Stimulated activated CD8-positive, alpha-beta memory T cell treated with anti-CD3 and anti-CD28 coated beads, Interleukin-4, amount 100 ng/mL, for 48 hours (primary cell): Measurements from ENCODE around the gene PRKCH.

Experiments
- DNase-seq: peaks from one replicate; pipeline ENCODE4 v3.0.0-alpha.2; 2020

The PRKCH gene

DNA sequence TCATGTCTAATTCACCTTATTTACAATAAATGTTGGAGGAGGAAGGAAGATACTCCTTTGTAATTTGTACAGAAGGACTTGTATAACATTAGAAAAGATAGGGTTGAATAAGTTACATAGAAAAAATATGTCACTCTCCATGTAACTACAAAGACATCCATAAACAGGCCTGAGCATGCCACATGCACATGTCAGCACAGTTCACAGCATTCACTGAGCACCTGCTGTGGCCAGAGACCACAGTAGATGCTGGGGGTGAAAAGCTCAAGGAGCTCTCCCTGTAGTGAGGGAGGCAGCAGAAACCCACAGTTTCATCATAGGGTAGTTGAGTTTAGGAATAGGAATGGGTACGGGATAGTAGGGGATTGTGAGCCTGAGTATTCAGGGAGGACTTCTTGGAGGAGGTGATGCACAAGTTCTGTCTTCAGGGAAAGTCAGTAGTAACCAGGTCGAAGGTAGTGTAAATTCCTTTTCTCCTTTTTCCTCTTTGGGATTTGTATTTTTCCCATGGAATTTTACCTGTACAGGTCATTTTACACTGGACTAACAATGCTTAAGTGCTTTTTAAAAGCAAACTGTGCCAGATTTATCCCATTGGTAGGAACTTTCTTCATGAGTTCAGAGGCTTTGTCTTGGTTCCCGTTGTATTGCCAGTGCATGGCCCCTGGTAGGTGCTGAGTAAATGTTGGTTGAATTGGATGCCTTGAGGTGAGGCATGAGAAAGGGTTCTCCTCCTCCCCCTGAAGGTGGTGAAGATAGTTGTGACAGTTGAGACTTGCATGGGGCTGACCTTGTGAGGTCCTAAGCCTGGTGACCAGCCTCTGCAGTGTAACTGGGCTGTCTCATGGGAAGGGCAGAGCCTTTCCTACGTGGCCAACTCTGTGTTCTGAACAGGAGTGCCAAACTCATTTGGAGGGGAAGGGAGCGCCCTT, 20.2 kb downstream of the PRKCH start:
- no peak for DNase-seq

DNA sequence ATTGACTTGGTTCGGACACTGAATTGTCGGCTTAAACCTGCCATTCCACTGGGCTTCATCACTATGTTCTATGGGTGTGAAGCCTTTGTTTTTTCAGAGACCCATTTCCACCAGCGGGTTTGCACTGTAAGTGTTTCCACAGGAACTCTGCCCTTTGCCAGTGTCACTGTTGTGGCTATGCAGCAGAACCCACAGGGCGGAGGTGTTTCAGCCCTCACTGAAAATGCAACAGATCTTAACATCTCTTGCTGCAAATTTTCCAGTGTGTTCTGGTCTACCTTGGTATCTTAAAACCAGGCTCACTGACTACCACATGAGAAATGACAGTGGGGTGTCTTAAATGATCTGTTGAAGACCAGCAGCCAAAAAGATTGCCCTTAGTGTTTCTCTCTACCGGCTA, 21.1 kb downstream of the PRKCH start:
- DNase-seq = peak; percentile 86

DNA sequence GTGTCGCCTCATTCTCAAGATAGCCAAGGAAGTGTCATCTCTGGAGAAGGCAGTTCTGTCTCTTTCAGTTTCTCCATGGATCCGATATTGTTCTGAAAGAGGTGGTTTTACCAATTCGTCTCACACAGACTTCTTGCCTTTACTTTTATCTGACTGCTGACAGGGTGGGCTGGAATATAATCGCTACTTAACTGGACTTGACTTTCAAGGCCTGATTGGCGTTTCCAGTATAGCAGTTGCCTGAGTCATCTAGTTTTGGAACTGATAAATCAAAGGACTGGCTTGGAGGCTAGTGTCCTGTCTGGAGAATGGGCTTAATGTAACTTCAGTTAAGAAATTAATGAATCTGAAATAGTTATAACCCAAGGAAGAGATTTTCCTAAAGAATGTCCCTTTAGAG, 21.6 kb downstream of the PRKCH start:
- DNase-seq = no peak

DNA sequence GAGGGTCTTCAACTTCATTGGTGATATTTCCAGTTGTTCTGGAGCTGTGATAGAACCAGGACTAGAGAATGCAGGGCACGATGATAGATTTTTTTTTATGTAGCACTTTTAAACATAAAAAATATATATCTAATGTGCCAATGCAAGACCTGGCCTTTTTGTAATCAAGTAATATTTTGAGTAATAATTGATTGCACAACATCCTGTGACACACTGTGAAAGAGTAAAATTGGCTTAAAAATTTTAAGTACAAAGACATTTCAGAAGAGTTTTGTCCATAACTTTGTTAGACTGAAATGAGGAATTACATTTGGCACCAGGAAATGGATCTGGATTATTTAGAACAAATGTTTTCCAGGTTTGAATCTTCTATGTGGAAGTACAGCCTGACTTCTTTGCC, 22.1 kb downstream of the PRKCH start:
- no peak for DNase-seq

DNA sequence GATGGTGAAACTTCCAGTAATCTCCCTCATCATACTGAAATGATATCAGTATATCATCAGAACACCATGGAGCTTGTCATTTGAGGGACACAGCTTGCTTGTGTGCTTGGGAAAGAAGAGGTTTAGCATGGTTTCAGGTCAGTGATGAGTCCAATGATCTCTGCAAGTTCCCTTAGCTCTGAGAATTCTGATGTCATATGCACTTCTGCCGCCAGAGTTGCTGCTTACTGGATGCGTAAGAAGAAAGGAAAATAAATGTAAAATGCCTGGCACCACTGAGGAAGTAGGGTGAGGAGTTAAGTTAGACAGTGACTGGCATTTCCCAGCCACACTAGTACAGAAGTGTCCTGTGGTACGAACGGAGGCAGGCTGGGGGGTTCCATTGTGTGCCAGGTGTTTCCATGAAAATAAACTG, 22.6 kb downstream of the PRKCH start:
- no peak for DNase-seq

DNA sequence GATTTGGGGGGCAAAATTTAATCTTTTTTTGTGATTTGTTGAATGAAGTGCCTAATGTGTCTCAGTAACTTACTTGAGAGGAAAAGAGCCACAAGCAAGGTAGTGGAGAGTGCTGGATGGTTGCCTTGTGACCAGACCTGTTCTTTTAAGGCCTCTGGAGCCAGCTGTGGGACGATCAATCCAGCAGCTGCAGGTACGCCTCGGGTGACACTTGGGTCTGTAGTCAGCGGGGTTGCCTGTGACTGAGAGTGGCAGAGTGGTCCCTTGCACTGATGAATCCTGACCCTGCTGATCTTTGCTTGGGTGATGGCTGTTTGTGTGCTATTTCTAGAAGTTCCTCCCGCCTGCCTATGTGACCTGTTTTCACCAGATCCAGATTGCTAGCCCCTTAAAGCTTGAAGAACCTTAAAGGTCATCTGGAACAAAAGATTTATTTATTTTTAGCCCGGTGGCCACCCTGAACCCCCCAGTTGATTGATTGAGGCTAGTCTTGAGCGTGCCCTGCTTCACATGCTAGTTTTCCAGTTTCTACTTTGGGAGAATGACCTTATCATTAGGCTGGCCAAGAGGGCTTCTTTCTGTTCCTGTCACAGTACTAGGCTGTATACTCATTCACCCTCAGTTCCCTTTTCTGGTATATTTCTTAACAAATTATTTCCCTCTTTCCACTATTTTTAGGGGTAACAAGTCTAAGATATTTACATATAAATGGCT, 23.2 kb downstream of the PRKCH start:
- no peak for DNase-seq

DNA sequence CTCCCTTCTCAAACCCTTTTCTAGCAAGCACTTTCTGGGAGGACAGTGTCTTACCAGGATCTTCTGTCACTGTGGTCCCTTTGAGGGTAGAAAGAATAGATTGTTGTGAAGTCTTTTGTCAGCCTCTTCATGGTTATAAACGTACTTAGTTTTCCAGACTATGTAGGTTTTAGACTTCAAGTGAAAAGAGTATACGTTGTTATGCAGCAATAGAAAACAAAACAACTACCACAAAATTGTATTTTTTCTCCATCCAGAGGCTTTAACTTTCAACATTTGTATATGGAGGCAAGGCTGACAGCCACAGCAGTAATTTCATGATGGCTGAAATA, 23.7 kb downstream of the PRKCH start:
- DNase-seq = no peak

DNA sequence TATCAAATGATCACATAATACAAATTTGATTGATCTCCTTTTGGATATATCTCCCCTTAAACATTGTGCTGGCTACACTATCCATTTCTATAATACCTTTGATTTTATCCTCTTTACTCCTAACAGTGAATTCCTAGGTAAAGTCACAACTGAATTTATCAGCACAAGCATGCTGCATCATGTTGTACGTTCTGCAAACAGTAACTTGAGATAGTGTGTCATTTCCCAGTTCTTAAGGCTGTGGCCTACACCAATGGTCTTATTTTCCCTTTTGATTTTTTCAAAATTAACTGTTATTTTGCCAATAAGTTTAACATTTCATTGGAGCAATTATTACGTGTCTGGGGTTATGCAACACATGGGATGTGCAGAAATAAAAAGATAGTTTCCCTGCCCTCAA, 24.8 kb downstream of the PRKCH start:
- DNase-seq = no peak

DNA sequence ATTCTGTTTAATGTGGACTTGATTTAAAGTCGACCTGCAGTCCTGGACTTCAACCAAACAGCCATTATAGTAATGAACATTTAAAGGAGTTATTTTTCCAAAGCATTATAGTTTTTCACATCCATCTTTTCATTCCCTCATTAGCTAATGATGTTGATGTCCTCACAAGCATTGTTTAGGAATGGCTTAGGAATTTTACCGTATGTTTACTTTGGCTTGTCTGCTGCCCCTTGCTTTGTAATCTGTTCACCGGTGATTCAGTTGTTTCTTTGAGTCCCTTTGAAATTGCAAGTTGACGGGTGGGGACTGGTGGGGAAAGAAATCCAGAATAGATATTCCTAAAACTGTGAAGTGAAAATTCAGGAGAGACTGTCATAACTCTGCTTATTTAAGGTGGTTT, 25.4 kb downstream of the PRKCH start:
- no peak for DNase-seq

DNA sequence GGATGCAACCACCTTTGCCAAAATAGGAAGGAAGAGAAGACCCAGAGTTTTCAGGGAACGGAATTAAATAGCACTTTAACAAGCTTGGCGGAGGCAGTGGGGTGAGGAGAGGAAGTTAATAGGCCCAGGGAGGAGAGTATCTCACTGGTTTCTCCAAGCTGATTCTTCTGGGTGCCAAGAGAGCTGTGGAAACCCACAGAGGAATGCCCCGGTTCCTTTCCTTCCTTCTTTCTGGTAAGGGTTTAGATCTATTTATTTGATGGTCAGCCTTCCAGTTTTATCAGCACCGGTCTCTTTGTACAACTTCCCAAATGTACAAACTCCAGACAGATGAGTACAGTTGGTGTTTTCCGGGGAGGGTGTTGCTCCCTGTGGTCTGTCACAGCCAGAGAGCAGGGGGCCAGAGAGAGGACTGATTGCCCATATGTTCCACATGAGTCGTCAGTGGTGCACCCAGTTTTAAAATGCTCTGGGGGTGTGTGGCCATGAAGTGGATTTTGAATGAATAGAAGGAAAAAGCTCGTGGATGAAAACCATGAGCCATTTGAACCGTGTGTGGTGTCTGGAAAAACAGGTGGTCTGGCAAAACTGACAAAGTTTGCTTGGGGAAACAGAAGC, 26.6 kb downstream of the PRKCH start:
- DNase-seq = no peak

DNA sequence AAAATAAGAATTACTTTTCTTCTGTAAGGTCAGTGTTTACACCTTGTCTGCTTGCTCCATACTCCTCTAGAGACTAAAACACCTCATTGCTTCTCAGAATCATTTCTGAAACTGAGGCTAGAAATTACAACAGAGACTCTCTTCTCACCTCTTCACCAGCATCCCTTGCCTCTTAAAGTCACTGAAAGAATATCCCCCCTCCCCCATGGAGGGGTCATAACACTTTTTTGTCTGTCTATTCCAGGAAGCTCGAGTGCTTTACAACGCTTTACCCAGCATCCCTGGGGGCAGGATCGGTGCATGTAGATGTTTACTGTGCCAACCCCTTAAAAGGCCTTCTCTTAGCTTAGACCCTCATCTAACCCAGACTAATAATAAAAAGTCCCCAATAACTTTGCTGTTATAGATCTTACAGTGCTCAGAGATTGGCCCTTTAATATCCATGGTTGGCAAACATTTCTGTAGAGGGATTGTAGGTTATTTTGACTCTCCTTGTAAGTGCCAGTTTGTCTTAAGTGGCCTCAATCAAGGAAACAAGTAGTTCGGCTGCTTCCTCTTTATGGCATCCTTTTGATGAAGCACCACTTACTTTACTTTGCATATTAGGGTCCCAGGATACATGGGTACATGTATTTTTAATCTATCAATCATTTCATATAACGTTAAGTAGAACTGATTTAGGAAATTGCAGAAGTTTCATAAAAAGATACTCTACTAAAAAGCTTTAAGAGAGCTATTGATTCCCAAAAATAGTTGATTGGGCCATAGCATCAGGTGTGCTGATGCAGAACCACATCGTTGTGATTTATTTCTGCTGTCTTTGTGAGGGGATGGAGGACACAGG, 29.3 kb downstream of the PRKCH start:
- DNase-seq = no peak

DNA sequence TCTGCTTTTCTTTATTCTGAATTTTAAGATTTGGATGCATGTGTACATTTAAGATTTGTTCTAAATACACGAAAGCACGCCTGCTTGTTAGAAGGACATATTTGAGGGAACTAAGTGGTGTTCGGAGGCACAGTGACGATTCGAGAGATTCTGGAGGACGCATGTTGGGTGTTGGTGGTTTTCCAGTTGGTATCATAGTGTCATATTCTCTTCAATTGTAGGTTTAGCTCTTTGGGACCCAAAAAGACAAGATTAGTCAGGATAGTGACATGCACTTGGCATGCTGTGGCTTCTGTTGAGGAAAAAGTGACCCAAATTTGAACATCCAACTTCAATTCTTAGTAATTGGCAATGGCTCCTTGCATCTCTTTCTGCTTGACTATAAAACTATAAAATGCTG, 30.1 kb downstream of the PRKCH start:
- no peak for DNase-seq

DNA sequence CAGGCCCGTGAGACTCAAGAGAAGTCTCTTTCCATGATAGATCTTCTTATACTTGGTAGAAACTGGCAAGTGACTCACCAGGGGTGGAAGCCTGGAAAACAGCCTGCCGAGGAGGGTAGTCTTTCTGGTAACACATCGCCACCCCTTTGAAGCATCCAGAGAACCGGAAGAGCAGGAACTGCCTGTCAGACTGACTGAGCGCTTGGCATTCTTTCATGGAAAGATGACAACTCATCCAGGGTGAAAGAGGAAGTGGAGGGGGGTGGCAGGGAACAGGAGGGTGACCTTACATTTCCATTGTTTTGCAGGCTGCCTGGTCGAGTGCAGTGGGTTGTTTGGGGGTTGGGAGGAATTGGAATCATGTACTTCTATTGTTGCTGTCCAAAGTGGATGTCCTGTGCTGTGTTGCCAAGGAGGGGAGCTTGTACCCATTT, 34.5 kb downstream of the PRKCH start:
- peak; percentile 58 for DNase-seq

DNA sequence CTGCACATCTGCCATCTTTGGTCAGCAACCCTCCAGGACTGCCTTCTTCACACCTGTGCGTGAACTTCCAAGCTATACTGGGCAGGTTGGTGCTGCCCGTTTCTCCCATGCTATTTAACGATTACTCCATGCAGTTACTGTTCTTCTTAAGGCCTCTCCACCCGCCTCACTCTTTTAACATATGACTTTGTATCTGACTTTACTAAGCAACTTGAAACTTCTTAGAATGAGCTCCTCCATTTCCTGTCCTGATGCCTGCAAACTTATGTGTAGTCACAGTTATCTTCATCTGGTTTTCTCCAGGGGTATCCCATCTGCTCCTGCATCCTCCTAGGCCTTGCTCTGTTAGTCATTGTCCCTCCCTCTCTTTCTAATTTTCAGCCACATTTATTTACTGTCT, 35.7 kb downstream of the PRKCH start:
- no peak for DNase-seq

DNA sequence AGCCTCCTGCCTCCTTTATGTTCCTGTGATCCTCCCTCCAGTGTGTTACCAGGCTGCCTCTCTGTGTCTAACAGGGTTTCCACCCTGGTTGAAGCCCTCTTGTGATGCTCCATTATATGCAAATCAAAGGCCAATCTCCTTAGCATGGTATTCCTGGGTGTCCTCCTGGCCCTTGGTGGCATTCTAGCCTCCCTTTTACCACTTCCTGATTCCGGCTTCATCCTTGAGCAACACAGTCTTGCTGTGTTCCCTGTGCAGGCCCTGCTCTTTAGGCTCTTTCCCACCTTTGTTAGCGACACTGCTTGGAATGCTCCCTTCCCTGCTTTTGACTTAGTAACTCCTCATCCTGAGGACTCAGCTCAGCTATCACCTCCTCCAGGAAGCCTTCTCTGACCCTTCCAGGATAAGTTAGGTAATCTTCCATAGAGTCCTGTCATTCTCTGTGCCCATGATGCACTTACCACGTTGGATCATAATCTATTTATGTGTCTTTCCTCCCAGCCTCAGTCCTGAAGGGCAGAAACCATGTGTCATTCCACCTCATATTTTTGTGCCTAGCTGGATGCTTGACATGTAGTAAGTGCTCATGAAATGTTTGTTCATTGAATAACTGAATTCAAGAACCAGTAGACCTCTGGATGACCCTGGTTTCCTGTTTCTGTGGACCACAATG, 37.3 kb downstream of the PRKCH start:
- DNase-seq = no peak

DNA sequence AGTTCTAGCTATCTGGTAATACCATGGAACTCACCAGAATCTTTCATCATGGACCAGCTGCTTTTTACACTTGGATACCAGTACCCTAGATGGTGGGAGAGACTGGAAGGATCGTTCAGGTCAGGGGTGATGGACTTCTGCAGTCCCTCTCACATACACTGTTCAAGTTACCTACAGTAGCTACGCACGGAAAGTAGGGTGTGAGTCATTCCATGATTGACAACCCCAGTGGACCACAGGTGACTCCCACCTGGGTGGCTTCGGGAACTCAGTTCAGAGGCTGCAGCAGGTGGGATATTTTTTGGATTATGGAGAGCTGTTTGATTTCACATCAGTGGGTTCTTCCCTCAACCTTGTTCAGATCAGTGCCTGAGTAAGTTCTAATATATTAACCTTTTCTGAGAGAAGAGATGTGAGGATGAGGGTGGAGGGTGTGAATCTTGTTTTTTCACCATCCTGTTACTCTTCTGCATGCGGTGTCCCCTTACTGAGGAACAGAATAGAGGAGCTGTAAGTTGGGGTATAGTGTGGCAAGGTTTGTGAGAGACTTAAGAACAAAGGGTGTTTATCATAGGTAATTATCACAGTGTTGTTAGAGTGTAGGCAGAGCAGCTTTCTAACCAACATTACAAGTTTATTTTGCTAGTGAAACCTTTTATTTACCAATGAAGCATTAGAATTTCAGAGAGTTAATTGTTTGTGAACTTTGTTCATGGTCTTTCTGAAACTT, 39.6 kb downstream of the PRKCH start:
- DNase-seq = no peak

DNA sequence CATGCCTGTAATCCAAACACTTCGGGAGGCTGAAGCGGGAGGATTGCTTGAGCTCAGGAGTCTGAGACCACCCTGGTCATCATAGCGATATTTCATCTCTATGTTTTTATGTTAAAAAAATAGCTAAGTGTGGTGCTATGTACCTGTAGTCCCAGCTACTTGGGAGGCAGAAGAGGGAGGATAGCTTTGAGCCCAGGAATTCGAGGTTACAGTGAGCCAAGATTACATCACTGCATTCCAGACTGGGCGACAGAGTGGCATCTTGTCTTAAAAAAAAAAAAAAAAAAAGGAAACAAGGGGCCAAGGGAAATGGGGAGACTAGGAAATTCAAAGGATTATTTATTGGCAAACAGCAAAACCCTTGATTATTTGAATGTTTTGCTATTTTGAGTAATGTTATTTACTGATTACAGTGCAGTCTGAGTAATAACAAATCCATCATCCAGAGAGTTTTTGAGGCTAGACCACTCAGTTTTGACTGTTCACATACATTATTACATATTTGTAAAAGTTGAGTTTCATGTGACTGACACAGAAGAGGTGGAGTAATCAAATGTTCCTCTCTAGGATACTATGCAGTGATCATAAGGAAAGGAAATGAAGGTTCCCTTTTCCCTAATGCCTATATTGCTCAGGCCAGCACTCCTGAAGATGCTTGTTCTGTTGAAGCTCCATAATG, 40.8 kb downstream of the PRKCH start:
- DNase-seq = no peak

DNA sequence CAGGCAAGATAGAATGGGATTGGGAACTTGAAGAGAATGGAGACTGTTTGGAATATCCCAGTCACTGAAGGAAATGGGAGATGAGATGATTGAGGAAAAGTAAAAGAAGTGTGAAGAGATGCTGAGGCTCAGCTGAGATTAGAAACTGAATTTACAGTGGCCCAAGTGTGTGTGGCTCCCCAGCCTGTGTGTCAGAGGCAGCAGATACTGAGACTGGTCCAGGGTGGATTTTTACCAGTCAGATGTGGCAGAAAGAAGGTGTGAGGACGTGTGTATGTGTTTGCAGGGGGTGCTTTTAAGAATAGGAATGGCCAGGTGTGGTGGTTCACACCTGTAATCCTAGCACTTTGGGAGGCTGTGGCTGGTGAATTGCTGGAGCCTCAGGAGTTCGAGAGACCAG, 42.9 kb downstream of the PRKCH start:
- DNase-seq = no peak

DNA sequence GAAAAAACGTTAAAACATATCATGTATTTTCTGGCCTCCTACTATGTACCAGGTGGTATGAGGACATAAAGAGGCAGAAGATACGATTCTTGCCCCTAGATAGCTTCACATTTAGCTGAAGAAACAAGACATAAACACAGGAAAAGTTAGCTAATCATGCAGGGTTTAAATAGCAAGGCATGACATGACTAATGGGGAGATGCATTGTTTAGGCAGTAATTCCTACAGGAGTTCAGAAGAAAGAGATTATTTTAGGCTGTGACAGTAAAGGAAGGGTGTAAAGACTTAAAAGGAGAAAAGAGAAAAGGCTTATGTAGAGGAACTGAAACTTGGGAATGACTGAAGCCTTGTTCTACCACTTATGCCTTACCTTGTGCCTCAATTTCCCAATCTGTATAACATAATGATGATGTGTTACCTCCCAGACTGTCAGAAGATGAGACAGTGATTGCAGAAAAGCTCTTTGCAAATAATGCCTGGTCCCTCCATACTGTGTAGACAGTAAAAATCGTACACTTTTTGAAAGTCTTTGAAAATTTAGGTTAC, 44.4 kb downstream of the PRKCH start:
- no peak for DNase-seq

DNA sequence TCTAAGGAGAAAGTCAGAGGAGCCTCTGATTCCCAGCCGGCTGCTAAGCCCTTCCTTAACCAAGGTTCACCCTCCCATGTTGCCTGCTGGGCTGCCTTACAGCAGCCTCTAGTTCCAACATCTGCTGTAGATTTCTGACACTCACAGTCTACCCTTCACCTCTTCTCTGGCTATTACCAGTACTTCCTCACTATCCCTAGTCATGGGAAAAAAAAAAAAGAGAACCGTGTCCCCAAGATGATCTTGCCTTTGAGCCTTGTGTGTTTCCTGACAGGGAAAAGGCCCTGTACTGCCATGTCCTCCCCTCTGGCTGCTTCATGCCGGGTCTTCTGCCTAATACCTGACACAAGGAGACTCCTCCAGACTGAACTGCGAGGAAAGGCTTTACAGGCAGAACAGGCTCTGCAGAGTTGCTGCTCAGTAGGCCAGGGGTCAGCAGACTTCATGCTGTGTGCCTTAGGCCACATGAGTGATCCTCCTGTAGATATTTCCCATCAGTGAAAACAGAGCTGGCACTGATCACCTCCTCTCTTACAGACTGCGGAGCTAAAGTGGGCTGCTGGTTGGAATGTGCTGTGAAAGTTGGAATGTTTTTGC, 46.8 kb downstream of the PRKCH start:
- no peak for DNase-seq
